Smooth muscle cell (in vitro differentiated cells): ENCODE data around the gene PARD6G. TPM values are rescaled to one million over a fixed set of nuclear protein-coding genes. Genes with fewer than 3 reads are reported as not detected.

Experiments used
- DNase-seq: peaks from one replicate; lab custom pipeline; 2025; ENCODE audit not compliant: unreplicated experiment; lab: John Stamatoyannopoulos, UW
- H2AFZ ChIP-seq: fragments of 200-600 bp; sonication (generic); 2 replicates; pipeline ENCODE4 v1.6.0; 2016; ENCODE audit warnings: antibody characterized with exemption, low read depth, mild to moderate bottlenecking
- H3F3A ChIP-seq: fragments of 200-600 bp; sonication (generic); 2 replicates; pipeline ENCODE4 v1.6.0; 2017; ENCODE audit warnings: antibody characterized with exemption, low read depth
- H3K27ac ChIP-seq: fragments of 200-600 bp; sonication (generic); 2 replicates; pipeline ENCODE4 v1.5.1; 2016; ENCODE audit warnings: low read depth, mild to moderate bottlenecking
- H3K27me3 ChIP-seq: fragments of 200-600 bp; sonication (generic); 2 replicates; pipeline ENCODE4 v1.6.1; 2016; ENCODE audit warnings: low read depth, mild to moderate bottlenecking
- H3K36me3 ChIP-seq: fragments of 200-600 bp; sonication (generic); 2 replicates; pipeline ENCODE4 v1.5.1; 2016; ENCODE audit warnings: low read depth
- H3K4me1 ChIP-seq: fragments of 200-600 bp; sonication (generic); 2 replicates; pipeline ENCODE4 v1.5.1; 2016; ENCODE audit warnings: low read depth
- H3K4me2 ChIP-seq: fragments of 200-600 bp; sonication (generic); 2 replicates; pipeline ENCODE4 v1.6.0; 2016; ENCODE audit warnings: mild to moderate bottlenecking
- H3K4me3 ChIP-seq: fragments of 200-600 bp; sonication (generic); 2 replicates; pipeline ENCODE4 v1.5.1; 2016; ENCODE audit warnings: mild to moderate bottlenecking
- H3K79me2 ChIP-seq: fragments of 200-600 bp; sonication (generic); 2 replicates; pipeline ENCODE4 v1.6.0; 2016; ENCODE audit warnings: low read depth, mild to moderate bottlenecking
- H3K9ac ChIP-seq: fragments of 200-600 bp; sonication (generic); 2 replicates; pipeline ENCODE4 v1.6.0; 2016; ENCODE audit warnings: low read depth
- H3K9me3 ChIP-seq: fragments of 200-600 bp; sonication (generic); replicated peaks from 2 replicates; pipeline ENCODE4 v1.5.1; 2016; ENCODE audit warnings: low read depth
- H4K20me1 ChIP-seq: fragments of 200-600 bp; sonication (generic); 2 replicates; pipeline ENCODE4 v1.6.0; 2016; ENCODE audit warnings: low read depth
- CTCF ChIP-seq: fragments of 200-600 bp; sonication (generic); IDR thresholded peaks from 2 replicates; pipeline ENCODE4 v1.5.1; 2017; ENCODE audit warnings: borderline replicate concordance, mild to moderate bottlenecking, antibody characterized with exemption; ENCODE audit not compliant: insufficient read depth, poor library complexity, severe bottlenecking
- WGBS: methylation state at CpG from one replicate; pipeline ENCODE4 v1.1.7; 2016; ENCODE audit warnings: low lambda C conversion rate; 5-methylcytosine and 5-hydroxymethylcytosine counted together
- polyA plus RNA-seq: library from polyadenylated mRNA; unstranded; fragments of >200 nt; fragmentation: Nextera tagmentation; extraction: Ambion mirVana; gene quantifications from 2 replicates; pipeline ENCODE4 v1.2.1, GENCODE V29; 2016
- total RNA-seq: library from RNA; depleted of rRNA; stranded (reverse); fragments of >200 nt; gene quantifications from 2 replicates; pipeline ENCODE4 v1.2.3, GENCODE V29; 2014

PARD6G gene
- total and polyA plus RNA-seq, 2 experiments from 2014 or later = 19.8 to 19.9 TPM

- H3K4me2 ChIP-seq = no peak overlapping the region
- peaks cover 91% of the 10 kb centered on the region for H4K20me1 ChIP-seq
- H3K4me1 ChIP-seq = no peaks in the 10 kb centered on the region
- no peak overlapping the region for H3K27ac ChIP-seq
- H3K9ac ChIP-seq = no peak overlapping the region
- no peaks in the 10 kb centered on the region for H3K27me3 ChIP-seq
- peaks cover 78% of the 10 kb centered on the region for H3K79me2 ChIP-seq
- H3K4me3 ChIP-seq = no peak overlapping the region
- TF ChIP-seq CTCF = no peak
- no peaks in the 10 kb centered on the region for H3K9me3 ChIP-seq
- no peak overlapping the region for H2AFZ ChIP-seq
- H3K36me3 ChIP-seq = no peaks in the 10 kb centered on the region
- H3F3A ChIP-seq = no peaks in the 10 kb centered on the region
- no peak for DNase-seq
- 98% methylated on average over 10 of the region's 10 CpGs for WGBS
These were observed 28.7 kb downstream of the PARD6G start for GRCh38 chr18:80218341-80219227.

- Histone ChIP-seq H3F3A (no peaks in the 10 kb centered on the region), H3K27ac (no peak overlapping the region), H3K4me3 (no peak overlapping the region), H3K9me3 (no peaks in the 10 kb centered on the region), H3K4me1 (no peaks in the 10 kb centered on the region), H4K20me1 (peaks cover 93% of the 10 kb centered on the region), H3K9ac (no peak overlapping the region), H3K27me3 (no peaks in the 10 kb centered on the region), H2AFZ (no peak overlapping the region), H3K79me2 (peaks cover 45% of the 10 kb centered on the region), H3K4me2 (no peak overlapping the region), H3K36me3 (no peaks in the 10 kb centered on the region)
- no peak for TF ChIP-seq CTCF
- 52% methylated on average over 2 of the region's 2 CpGs for WGBS
- no peak for DNase-seq
These were observed 34.1 kb downstream of the PARD6G start for GRCh38 chr18:80213182-80213581.

GRCh38 chr18:80210312-80211083, 36.8 kb downstream of the PARD6G start:
- peaks cover 29% of the 10 kb centered on the region for H3K79me2 ChIP-seq
- H3K4me2 ChIP-seq = peak overlapping the region; percentile 25
- no peaks in the 10 kb centered on the region for H3K36me3 ChIP-seq

More at GRCh38 chr18:80210312-80211083, 36.8 kb downstream of the PARD6G start:
- Histone ChIP-seq H2AFZ (no peak overlapping the region), H3K4me1 (no peaks in the 10 kb centered on the region), H3K9me3 (no peaks in the 10 kb centered on the region), H3K27ac (peak overlapping the region; percentile 4), H3K9ac (no peak overlapping the region), H3K4me3 (no peak overlapping the region), H3K27me3 (no peaks in the 10 kb centered on the region), H4K20me1 (peaks cover 88% of the 10 kb centered on the region), H3F3A (no peaks in the 10 kb centered on the region)
- DNase-seq = no peak
- no peak for TF ChIP-seq CTCF
- 40% methylated on average over 6 of the region's 6 CpGs for WGBS
